Adrenal gland (tissue), 12 donors: ENCODE data around the gene NELL2. TPM values are rescaled to one million over a fixed set of nuclear protein-coding genes. Genes with fewer than 3 reads are reported as not detected.

Source experiments
- DNase-seq, 7 donors: peaks; one replicate each; pipeline ENCODE4 v3.0.0-alpha.2; 2019 to 2020
- H3K27ac ChIP-seq, 5 donors: fragments of 200-600 bp; sonication (generic) in 4 of 5; 1 replicate in 3 of 5; 2 replicates in 2 of 5; pipeline versions ENCODE4 v1.5.1 to v1.8.0; 2016 to 2020; ENCODE audit warnings: mild to moderate bottlenecking in 1 of 5
- H3K27me3 ChIP-seq: fragments of 200-600 bp; 2 replicates; pipeline ENCODE4 v1.8.0; 2021
- H3K36me3 ChIP-seq, 2 donors: fragments of 200-600 bp; replicated peaks in 1 of 2; 1 replicate in 1 of 2; 2 replicates in 1 of 2; pipeline versions ENCODE4 v1.5.1 to v1.8.0; 2018 to 2022
- H3K4me1 ChIP-seq, 2 donors: fragments of 200-600 bp; replicated peaks in 1 of 2; 1 replicate in 1 of 2; 2 replicates in 1 of 2; pipeline versions ENCODE4 v1.5.1 to v1.8.0; 2018 to 2021
- H3K4me3 ChIP-seq, 4 donors: fragments of 200-600 bp; sonication (generic) in 3 of 4; one replicate each; pipeline ENCODE4 v1.5.1; 2016 to 2018
- H3K9me3 ChIP-seq, 3 donors: fragments of 200-600 bp; sonication (generic) in 1 of 3; replicated peaks in 1 of 3; 1 replicate in 2 of 3; 2 replicates in 1 of 3; pipeline versions ENCODE4 v1.5.1 to v1.8.0; 2016 to 2021
- CTCF ChIP-seq, 6 experiments: fragments of 450-650 bp in 4 of 6; fragments of 200-600 bp in 2 of 6; sonication (generic) in 1 of 6; IDR thresholded peaks; 1 replicate in 5 of 6; 2 replicates in 1 of 6; pipeline versions ENCODE4 v1.5.1 to v1.8.0; 2016 to 2021; ENCODE audit warnings: antibody characterized with exemption in 6 of 6, mild to moderate bottlenecking in 2 of 6, moderate library complexity in 1 of 6
- POLR2A ChIP-seq, 2 donors: fragments of 450-650 bp; IDR thresholded peaks; one replicate each; pipeline ENCODE4 v1.6.1; 2017; ENCODE audit warnings: antibody characterized with exemption in 2 of 2, mild to moderate bottlenecking in 2 of 2, moderate library complexity in 1 of 2
- WGBS, 4 donors: extraction: QIAGEN DNeasy Blood & Tissue Kit in 2 of 4; methylation state at CpG; one replicate each; pipeline versions ENCODE4 v1.1.5 to v1.1.7; 2013 to 2017; 5-methylcytosine and 5-hydroxymethylcytosine counted together
- intact Hi-C, 2 donors: fragments of 100-400 bp; cut with DNase I; formaldehyde crosslinking; loops; one replicate each; pipeline versions ENCODE4 v1.14.1 to v1.15.0; 2022 to 2023
- polyA plus RNA-seq, 3 donors: library from polyadenylated mRNA; stranded (reverse); fragments of 200-250 nt in 2 of 3; fragments of 350-450 nt in 1 of 3; fragmentation: Illumina TruSeq in 1 of 3; extraction: RNeasy Lipid Tissue Mini Kit (QIAGEN cat#74804) in 1 of 3; gene quantifications; one replicate each; pipeline ENCODE4 v1.2.3, GENCODE V29; 2013 to 2014
- total RNA-seq, 9 donors: library from RNA; depleted of rRNA in 4 of 9; stranded (reverse); fragments of >200 nt in 4 of 9; fragments of 120-200 nt in 1 of 9; fragmentation: NEBNext Ultra II Directional in 1 of 9; extraction: Animal tissue kit (Norgen Biotek cat#: 25700) in 1 of 9; gene quantifications; one replicate each; pipeline versions ENCODE4 v1.1.0 to v1.2.4, GENCODE V29; 2013 to 2023
- donor health status: healthy with polysubstance abuse.
- donor health status: Bipolar disorder and iron deficiency.
- donor health status: DM: yes; HTN: yes; CAD: no.
- donor health status: DM: no; HTN: no; CAD: no.
- donor health status: DM: no; HTN: no; CAD: no.
- donor health status: DM: yes; HTN: yes; CAD: no.

NELL2 gene
- total and polyA plus RNA-seq, 12 donors = 0.35 to 26.5 (median 6.0) TPM; not detected in 1

DNA sequence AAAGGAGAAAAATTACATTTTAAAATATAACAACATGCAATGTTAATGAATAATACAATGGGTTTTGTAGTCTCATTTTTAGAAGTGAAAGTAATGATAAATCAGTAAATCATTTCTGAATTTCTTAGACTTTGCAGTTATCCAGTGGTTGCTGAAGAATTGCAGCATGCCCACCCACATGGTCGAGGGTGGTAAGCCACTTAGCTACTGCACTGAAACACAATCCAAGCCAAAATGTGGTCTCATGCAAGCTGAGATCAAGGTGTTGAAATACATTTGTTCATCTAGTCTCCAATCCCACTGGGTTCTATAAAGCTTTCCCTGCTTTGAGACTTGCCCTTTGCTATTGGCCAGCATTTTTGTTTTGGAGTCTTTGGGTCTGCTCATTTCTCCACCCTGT lies 247.9 kb downstream of the NELL2 start:
- Histone ChIP-seq H3K9me3 (no peaks in the 10 kb centered on the region), H3K4me3 (no peak overlapping the region), H3K27me3 (no peaks in the 10 kb centered on the region), H3K4me1 (no peaks in the 10 kb centered on the region), H3K36me3 (no peaks in the 10 kb centered on the region), H3K27ac (no peak overlapping the region)
- DNase-seq = no peak
- TF ChIP-seq POLR2A (IDR thresholded peaks at IDR 0.05) (no peak), CTCF (IDR thresholded peaks at IDR 0.05) (no peak)
- intact Hi-C loops = no loop called here
- 42 to 57% (median 50%) methylated on average over 1 of the region's 1 CpG for WGBS, 4 donors

DNA sequence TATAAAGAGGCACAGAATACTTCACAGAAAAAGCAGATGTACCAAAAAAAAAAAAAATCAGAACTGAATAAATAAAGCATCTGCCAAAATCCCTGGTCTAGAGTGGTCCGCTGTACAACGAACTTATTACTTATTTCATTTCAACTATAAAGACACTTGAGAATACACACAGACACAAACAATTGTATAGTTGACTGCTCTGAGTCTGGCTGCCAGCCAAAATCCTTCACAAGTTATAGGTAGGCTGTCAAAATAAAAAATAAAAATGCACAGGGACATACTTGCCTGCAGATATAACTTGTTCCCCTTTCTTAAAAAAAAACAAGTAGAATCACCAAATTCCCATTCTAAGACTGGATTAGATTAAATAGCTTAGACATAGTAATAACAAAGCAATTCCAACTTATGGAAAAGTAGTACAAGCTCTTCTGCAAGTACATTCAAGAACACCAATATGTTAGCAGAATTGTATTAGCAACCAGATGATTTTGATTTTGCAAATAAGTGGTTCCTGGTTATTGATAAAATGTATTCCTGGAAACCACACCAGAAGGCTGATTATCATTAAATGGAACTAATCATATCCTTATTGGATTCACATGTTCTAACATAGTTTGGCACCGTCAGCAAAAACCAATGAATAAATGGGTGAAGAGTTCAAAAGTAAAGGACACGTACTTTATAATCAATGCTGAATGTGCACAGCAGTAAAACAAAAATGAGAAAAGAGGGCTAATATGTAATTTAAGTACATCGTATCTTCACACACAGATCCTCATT lies 248.5 kb downstream of the NELL2 start:
- intact Hi-C loops = no loop called here
- Histone ChIP-seq H3K9me3 (no peaks in the 10 kb centered on the region), H3K36me3 (no peaks in the 10 kb centered on the region), H3K27ac (no peak overlapping the region), H3K27me3 (no peaks in the 10 kb centered on the region), H3K4me3 (no peak overlapping the region), H3K4me1 (no peaks in the 10 kb centered on the region)
- no peak for DNase-seq
- TF ChIP-seq CTCF (IDR thresholded peaks at IDR 0.05) = no peak
- TF ChIP-seq POLR2A (IDR thresholded peaks at IDR 0.05) = no peak
- 56 to 73% (median 67%) methylated on average over 5 of the region's 5 CpGs for WGBS, 4 donors

GRCh38 chr12:44626883-44627282 lies 249.2 kb downstream of the NELL2 start:
- intact Hi-C loops = no loop called here
- WGBS, 4 donors = 35 to 55% (median 48%) methylated on average over 2 of the region's 2 CpGs
- no peak overlapping the region for H3K27ac ChIP-seq
- no peaks in the 10 kb centered on the region for H3K36me3 ChIP-seq
- H3K9me3 ChIP-seq = no peaks in the 10 kb centered on the region
- no peaks in the 10 kb centered on the region for H3K4me1 ChIP-seq
- TF ChIP-seq CTCF (IDR thresholded peaks at IDR 0.05) = no peak
- no peak for TF ChIP-seq POLR2A (IDR thresholded peaks at IDR 0.05)
- no peaks in the 10 kb centered on the region for H3K27me3 ChIP-seq
- DNase-seq = no peak
- no peak overlapping the region for H3K4me3 ChIP-seq

DNA sequence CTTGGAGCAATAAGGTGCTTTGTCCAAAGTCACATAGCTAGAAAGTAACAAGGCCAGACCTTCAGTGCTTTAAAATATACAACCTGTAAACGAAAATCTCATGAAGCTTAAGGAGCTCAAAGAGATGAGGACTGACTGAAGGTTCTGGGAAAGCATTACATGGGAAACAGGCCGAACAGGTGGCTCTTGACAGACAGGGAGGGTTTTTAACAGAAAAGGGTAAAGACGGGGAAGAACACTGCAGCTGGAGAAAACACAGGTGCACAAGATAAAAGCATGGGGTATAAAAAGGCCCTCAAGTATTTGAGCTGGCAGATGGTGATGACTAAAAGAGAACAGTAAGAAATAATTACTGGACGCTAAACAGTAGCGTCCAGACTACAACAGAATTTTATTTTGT lies 257.2 kb downstream of the NELL2 start:
- Histone ChIP-seq H3K27me3 (no peaks in the 10 kb centered on the region), H3K27ac (no peak overlapping the region), H3K4me1 (no peaks in the 10 kb centered on the region), H3K36me3 (no peaks in the 10 kb centered on the region), H3K9me3 (no peaks in the 10 kb centered on the region), H3K4me3 (no peak overlapping the region)
- intact Hi-C loops = no loop called here
- 53 to 71% (median 61%) methylated on average over 5 of the region's 5 CpGs for WGBS, 4 donors
- no peak for TF ChIP-seq POLR2A (IDR thresholded peaks at IDR 0.05)
- TF ChIP-seq CTCF (IDR thresholded peaks at IDR 0.05) = no peak
- DNase-seq = no peak
